ENCODE results near the gene SCT.

The SCT gene

DNA sequence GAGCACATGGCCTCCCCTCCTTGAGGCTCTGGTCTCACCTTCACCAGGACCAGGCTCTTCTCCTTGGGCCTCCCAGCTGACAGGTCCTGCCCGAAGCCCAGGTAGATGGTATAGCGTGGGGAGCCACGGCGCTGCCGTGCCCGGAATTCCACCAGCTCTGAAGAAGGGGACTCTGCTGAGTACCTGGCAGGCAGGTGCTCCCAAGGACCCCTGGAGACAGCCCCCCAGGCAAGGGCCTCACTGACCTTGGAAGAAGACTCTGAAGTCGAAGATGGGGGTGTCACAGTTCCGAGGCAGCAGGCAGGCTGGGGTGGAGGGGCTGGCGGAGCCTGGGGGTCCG lies 14.1 kb downstream of the SCT start:
- H3K9ac ChIP-seq (ENCODE audit: low read length), result no peak overlapping the region
- no peak overlapping the region for H3K27ac ChIP-seq (ENCODE audit: low read depth, low read length)
- peaks cover 13% of the 10 kb centered on the region for H3K4me1 ChIP-seq (ENCODE audit: insufficient read depth, low read length)
- no peak overlapping the region for H3K4me3 ChIP-seq (ENCODE audit: low read depth in 1 of 2, low read length in 2 of 2)
- peaks cover 44% of the 10 kb centered on the region for H3K36me3 ChIP-seq (ENCODE audit: insufficient read depth, low read length)
- H3K27me3 ChIP-seq (ENCODE audit: control insufficient read depth in 1 of 2, insufficient read depth in 2 of 2, low read length in 2 of 2), result no peaks in the 10 kb centered on the region
- H3K9me3 ChIP-seq (ENCODE audit: low read length), result no peaks in the 10 kb centered on the region

DNA sequence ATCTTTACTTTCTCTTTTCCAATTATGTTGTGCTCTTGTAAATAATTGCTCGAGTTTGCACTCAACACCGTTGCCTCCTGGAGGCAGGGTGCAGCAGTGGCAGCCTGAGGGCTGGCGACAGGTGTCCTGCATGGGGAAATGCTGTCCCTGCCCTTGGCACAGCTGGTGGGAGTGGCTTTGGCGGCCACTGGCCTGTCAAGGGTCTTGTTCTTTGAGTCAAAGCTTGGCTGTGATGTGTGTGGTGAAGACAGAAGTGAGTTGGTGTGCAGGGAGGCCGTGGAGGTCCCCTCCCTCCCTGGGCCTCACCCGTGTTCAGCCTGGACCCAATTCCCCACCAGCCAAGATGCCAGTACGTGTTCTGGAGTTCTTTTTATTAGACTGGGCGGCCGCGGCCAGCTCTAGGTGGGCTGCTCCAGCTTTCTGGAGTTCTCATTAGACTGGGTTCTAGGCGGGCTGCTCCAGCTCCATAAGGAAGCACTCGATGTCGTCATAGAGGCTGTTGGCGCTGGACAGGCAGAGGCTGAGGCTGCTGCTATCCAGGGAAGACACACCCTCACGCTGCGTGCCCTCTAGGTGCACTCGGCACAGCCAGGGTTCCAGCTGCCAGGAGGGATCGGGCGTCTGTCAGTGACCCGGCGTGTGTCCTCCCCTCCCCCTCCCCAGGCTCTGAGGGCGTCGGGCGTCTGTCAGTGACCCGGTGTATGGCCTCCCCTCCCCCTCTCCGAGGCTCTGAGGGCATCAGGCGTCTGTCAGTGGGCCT lies 14.6 kb downstream of the SCT start:
- Histone ChIP-seq H3K4me1 (ENCODE audit: insufficient read depth, low read length) (peaks cover 13% of the 10 kb centered on the region), H3K9ac (ENCODE audit: low read length) (no peak overlapping the region), H3K4me3 (ENCODE audit: low read depth in 1 of 2, low read length in 2 of 2) (no peak overlapping the region), H3K27me3 (ENCODE audit: control insufficient read depth in 1 of 2, insufficient read depth in 2 of 2, low read length in 2 of 2) (no peaks in the 10 kb centered on the region), H3K36me3 (ENCODE audit: insufficient read depth, low read length) (peaks cover 49% of the 10 kb centered on the region), H3K27ac (ENCODE audit: low read depth, low read length) (no peak overlapping the region), H3K9me3 (ENCODE audit: low read length) (no peaks in the 10 kb centered on the region)

DNA sequence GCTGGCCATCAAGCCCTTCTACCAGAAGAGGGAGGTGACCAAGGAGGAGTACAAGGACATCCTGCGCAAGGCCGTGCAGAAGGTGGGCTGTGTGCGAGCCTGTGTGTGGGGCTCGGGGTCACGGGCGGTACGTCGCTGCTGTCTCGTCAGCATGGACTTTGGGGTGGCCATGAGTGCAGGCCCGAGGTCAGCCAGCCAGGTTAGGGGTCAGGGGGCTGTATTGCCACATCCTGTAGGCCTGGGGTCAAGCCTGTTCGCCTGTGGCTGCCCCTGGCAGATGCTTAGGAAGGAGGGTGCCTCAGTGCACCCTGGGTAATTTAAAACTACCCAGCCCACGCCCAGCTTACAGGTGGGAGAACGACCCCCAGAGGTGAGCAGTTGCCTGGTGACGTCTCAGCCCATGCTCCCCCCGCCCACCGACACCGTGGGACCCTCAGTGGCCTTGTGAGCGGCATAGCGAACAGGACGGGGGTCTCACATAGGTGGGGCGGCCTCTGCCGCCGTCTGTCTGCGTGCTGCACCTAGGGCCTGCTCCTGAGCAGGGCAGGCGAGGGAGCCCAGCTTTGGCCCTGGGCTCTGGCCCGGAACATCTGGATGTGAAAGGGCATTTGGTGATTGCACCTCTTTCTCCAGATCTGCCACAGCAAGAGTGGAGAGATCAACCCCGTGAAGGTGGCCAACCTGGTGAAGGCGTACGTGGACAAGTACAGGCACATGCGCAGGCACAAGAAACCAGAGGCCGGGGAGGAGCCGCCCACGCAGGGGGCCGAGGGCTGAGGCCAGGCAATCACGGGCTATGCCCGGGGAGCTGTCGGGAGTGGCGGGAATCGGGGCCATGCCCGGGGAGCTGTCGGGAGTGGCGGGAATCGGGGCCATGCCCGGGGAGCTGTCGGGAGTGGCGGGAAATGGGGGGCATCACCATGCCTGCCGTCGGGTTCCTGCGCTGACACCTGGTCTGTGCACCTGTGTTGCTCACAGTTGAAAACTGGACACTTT lies 15.7 kb downstream of the SCT start:
- H3K27me3 ChIP-seq (ENCODE audit: control insufficient read depth in 1 of 2, insufficient read depth in 2 of 2, low read length in 2 of 2), result no peaks in the 10 kb centered on the region
- H3K9me3 ChIP-seq (ENCODE audit: low read length), result no peaks in the 10 kb centered on the region
- no peak overlapping the region for H3K4me3 ChIP-seq (ENCODE audit: low read depth in 1 of 2, low read length in 2 of 2)
- peaks cover 60% of the 10 kb centered on the region for H3K36me3 ChIP-seq (ENCODE audit: insufficient read depth, low read length)
- no peak overlapping the region for H3K27ac ChIP-seq (ENCODE audit: low read depth, low read length)
- H3K9ac ChIP-seq (ENCODE audit: low read length), result no peak overlapping the region
- H3K4me1 ChIP-seq (ENCODE audit: insufficient read depth, low read length), result peaks cover 12% of the 10 kb centered on the region

DNA sequence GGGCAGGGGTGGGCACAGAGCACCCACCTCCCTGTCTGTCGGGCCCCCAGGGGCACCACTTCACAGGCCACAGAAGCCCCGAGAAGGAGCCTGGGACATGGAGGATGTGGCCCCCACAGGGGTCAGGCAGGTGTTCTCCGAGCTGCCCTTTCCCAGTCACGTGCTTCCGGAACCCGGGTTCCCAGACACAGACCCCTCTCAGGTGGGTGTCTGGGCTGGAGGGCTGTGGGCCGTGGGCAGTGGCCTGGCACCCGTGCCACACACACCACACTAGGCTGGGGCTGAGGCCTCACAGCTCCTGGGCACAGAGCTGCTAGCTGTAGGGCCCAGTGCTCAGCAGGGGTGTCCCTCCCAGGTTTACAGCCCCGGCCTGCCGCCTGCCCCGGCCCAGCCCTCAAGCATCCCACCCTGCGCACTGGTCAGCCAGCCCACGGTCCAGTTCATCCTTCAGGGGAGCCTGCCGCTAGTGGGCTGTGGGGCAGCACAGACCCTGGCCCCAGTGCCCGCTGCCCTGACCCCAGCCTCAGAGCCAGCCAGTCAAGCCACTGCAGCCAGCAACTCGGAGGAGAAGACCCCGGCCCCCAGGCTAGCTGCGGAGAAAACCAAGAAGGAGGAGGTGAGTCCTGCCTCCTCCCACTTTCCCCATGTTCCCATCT lies 16.7 kb downstream of the SCT start:
- Histone ChIP-seq H3K27ac (ENCODE audit: low read depth, low read length) (no peak overlapping the region), H3K9me3 (ENCODE audit: low read length) (no peaks in the 10 kb centered on the region), H3K27me3 (ENCODE audit: control insufficient read depth in 1 of 2, insufficient read depth in 2 of 2, low read length in 2 of 2) (no peaks in the 10 kb centered on the region), H3K9ac (ENCODE audit: low read length) (no peak overlapping the region), H3K4me3 (ENCODE audit: low read depth in 1 of 2, low read length in 2 of 2) (no peak overlapping the region), H3K36me3 (ENCODE audit: insufficient read depth, low read length) (peaks cover 70% of the 10 kb centered on the region), H3K4me1 (ENCODE audit: insufficient read depth, low read length) (peaks cover 12% of the 10 kb centered on the region)

DNA sequence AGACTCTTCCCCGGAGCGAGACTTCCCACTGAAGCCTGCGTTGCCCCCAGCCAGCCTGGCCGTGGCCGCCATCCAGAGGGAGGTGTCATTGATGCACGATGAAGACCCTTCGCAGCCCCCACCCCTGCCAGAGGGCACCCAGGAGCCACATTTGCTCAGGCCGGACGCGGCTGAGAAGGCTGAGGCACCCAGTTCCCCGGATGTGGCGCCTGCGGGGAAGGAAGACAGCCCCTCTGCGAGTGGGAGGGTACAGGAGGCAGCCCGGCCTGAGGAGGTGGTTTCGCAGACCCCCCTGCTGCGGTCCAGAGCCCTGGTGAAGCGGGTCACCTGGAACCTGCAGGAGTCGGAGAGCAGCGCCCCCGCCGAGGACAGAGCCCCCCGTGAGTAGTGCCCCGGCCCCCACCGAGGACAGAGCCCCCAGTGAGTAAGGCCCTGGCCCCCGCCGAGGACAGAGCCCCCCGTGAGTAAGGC lies 17.6 kb downstream of the SCT start:
- peaks cover 79% of the 10 kb centered on the region for H3K36me3 ChIP-seq (ENCODE audit: insufficient read depth, low read length)
- H3K9me3 ChIP-seq (ENCODE audit: low read length), result no peaks in the 10 kb centered on the region
- no peaks in the 10 kb centered on the region for H3K27me3 ChIP-seq (ENCODE audit: control insufficient read depth in 1 of 2, insufficient read depth in 2 of 2, low read length in 2 of 2)
- H3K4me3 ChIP-seq (ENCODE audit: low read depth in 1 of 2, low read length in 2 of 2), result no peak overlapping the region
- no peak overlapping the region for H3K27ac ChIP-seq (ENCODE audit: low read depth, low read length)
- no peak overlapping the region for H3K9ac ChIP-seq (ENCODE audit: low read length)
- peaks cover 8% of the 10 kb centered on the region for H3K4me1 ChIP-seq (ENCODE audit: insufficient read depth, low read length)

DNA sequence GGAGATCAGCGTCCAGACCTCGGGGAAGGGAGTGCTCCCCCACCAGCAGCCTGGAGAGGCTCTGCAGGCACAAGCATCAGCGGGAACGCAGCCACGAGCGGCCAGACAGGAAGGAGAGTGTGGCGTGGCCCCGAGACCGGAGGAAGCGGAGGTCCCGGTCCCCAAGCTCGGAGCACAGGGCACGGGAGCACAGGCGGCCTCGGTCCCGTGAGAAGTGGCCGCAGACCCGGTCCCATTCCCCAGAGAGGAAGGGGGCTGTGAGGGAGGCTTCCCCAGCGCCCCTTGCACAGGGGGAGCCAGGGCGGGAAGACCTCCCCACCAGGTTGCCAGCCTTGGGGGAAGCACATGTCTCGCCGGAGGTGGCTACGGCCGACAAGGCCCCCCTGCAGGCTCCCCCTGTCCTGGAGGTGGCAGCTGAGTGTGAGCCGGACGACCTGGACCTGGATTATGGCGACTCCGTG lies 18.2 kb downstream of the SCT start:
- peaks cover 4% of the 10 kb centered on the region for H3K4me1 ChIP-seq (ENCODE audit: insufficient read depth, low read length)
- H3K9me3 ChIP-seq (ENCODE audit: low read length), result no peaks in the 10 kb centered on the region
- no peaks in the 10 kb centered on the region for H3K27me3 ChIP-seq (ENCODE audit: control insufficient read depth in 1 of 2, insufficient read depth in 2 of 2, low read length in 2 of 2)
- H3K9ac ChIP-seq (ENCODE audit: low read length), result no peak overlapping the region
- H3K36me3 ChIP-seq (ENCODE audit: insufficient read depth, low read length), result peaks cover 84% of the 10 kb centered on the region
- H3K4me3 ChIP-seq (ENCODE audit: low read depth in 1 of 2, low read length in 2 of 2), result no peak overlapping the region
- H3K27ac ChIP-seq (ENCODE audit: low read depth, low read length), result no peak overlapping the region

DNA sequence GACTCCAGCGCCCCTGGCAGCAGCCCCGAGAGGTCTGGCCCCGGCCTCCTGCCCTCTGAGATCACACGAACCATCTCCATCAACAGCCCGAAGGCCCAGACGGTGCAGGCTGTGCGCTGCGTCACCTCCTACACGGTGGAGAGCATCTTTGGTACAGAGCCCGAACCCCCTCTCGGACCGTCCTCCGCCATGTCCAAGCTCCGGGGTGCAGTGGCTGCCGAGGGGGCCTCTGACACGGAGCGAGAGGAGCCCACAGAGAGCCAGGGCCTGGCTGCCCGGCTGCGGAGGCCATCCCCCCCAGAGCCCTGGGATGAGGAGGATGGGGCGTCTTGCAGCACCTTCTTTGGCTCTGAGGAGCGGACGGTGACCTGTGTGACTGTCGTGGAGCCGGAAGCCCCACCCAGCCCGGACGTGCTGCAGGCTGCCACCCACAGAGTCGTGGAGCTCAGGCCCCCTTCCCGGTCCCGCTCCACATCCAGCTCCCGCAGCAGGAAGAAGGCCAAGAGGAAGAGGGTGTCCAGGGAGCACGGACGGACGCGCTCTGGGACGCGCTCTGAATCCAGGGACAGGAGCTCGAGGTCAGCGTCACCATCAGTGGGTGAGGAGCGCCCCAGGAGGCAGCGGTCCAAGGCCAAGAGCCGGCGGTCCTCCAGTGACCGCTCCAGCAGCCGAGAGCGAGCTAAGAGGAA lies 18.9 kb downstream of the SCT start:
- Histone ChIP-seq H3K36me3 (ENCODE audit: insufficient read depth, low read length) (peaks cover 88% of the 10 kb centered on the region), H3K27me3 (ENCODE audit: control insufficient read depth in 1 of 2, insufficient read depth in 2 of 2, low read length in 2 of 2) (no peaks in the 10 kb centered on the region), H3K4me3 (ENCODE audit: low read depth in 1 of 2, low read length in 2 of 2) (no peak overlapping the region), H3K9ac (ENCODE audit: low read length) (no peak overlapping the region), H3K4me1 (ENCODE audit: insufficient read depth, low read length) (peaks cover 4% of the 10 kb centered on the region), H3K27ac (ENCODE audit: low read depth, low read length) (no peak overlapping the region), H3K9me3 (ENCODE audit: low read length) (no peaks in the 10 kb centered on the region)

DNA sequence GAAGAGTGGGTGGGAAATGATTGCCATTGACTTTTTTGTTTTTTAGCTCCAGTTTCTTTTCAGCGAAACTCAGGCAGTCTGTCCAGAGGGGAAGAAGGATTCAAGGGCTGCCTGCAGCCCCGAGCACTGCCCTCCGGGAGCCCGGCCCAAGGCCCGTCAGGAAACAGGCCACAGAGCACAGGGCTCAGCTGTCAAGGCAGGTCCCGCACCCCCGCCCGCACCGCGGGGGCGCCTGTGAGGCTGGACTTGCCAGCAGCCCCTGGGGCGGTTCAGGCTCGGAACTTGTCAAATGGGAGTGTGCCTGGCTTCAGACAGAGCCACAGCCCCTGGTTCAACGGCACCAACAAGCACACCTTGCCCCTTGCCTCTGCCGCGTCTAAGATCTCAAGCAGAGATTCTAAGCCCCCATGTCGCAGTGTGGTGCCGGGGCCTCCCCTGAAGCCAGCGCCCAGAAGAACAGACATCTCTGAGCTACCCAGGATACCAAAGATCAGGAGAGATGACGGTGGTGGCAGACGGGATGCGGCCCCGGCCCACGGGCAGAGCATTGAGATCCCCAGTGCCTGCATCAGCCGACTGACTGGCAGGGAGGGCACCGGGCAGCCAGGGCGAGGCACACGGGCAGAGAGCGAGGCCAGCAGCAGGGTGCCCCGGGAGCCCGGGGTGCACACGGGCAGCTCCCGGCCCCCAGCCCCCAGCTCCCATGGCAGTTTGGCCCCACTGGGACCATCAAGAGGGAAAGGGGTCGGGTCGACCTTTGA lies 19.8 kb downstream of the SCT start:
- peaks cover 4% of the 10 kb centered on the region for H3K4me1 ChIP-seq (ENCODE audit: insufficient read depth, low read length)
- H3K27me3 ChIP-seq (ENCODE audit: control insufficient read depth in 1 of 2, insufficient read depth in 2 of 2, low read length in 2 of 2), result no peaks in the 10 kb centered on the region
- peaks cover 87% of the 10 kb centered on the region for H3K36me3 ChIP-seq (ENCODE audit: insufficient read depth, low read length)
- peak overlapping the region; percentile 39 for H3K27ac ChIP-seq (ENCODE audit: low read depth, low read length)
- no peak overlapping the region for H3K9ac ChIP-seq (ENCODE audit: low read length)
- no peak overlapping the region for H3K4me3 ChIP-seq (ENCODE audit: low read depth in 1 of 2, low read length in 2 of 2)
- no peaks in the 10 kb centered on the region for H3K9me3 ChIP-seq (ENCODE audit: low read length)

DNA sequence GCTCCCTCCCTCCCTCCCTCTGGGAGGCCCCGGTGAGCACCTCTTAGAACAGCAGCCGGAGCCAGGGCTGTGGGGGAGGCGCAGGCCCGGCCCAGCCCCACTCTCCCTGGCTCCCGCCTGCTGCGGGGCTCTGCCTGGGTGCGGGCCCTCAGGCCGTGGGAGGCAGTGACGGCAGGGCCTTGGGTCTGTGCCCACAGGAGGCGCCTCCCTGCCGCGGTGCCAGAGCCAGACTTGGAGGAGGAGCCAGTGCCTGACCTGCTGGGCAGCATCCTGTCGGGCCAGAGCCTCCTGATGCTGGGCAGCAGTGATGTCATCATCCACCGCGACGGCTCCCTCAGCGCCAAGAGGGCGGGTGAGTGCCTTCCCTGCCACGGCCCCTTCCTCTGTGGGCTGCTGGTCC lies 20.7 kb downstream of the SCT start:
- H3K27ac ChIP-seq (ENCODE audit: low read depth, low read length), result peak overlapping the region; percentile 45
- H3K4me3 ChIP-seq (ENCODE audit: low read depth in 1 of 2, low read length in 2 of 2), result no peak overlapping the region
- no peaks in the 10 kb centered on the region for H3K27me3 ChIP-seq (ENCODE audit: control insufficient read depth in 1 of 2, insufficient read depth in 2 of 2, low read length in 2 of 2)
- H3K36me3 ChIP-seq (ENCODE audit: insufficient read depth, low read length), result peaks cover 89% of the 10 kb centered on the region
- no peak overlapping the region for H3K9ac ChIP-seq (ENCODE audit: low read length)
- H3K4me1 ChIP-seq (ENCODE audit: insufficient read depth, low read length), result peaks cover 4% of the 10 kb centered on the region
- no peaks in the 10 kb centered on the region for H3K9me3 ChIP-seq (ENCODE audit: low read length)

DNA sequence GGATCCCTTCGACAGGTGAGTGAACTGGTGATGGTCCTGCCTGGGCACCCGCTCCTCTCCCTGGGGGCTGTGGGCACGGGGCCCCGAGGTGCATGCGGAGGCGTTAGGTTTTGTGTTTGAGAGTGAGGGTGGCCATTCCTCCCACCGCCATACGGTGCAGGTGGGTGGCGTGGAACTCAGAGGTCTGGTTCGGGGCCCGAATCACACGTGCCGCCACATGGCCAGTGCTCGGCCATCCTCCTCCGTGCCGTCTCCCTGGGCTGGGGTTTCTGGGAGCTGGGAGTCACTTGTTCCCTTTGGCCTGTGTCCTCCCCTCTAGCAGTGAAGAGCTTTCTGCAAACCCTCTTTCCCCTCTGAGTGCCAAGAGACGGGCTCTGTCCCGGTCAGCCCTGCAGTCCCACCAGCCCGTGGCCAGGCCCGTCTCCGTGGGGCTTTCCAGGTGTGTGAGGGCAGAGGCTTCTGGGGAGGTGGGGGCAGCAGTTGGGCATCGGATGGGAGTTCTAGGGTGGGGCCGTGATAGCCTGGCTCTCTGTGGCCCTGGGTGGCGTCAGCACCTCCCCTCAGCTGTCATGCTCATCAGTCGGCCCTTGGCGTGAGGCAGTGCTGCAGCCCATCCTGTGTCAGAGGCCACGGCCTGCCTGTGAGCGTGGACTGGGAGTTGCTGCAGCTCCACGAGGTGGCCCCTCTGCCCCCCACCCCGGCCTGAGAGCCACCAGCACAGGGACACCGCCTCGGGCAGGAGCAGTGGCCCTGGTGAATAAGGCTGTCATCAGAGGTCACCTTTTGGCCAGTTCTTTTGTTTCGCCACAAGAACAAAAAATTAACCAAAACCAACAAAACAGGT lies 21.5 kb downstream of the SCT start:
- Histone ChIP-seq H3K27ac (ENCODE audit: low read depth, low read length) (peak overlapping the region; percentile 45), H3K36me3 (ENCODE audit: insufficient read depth, low read length) (peaks cover 82% of the 10 kb centered on the region), H3K9ac (ENCODE audit: low read length) (no peak overlapping the region), H3K27me3 (ENCODE audit: control insufficient read depth in 1 of 2, insufficient read depth in 2 of 2, low read length in 2 of 2) (no peaks in the 10 kb centered on the region), H3K4me1 (ENCODE audit: insufficient read depth, low read length) (peaks cover 4% of the 10 kb centered on the region), H3K4me3 (ENCODE audit: low read depth in 1 of 2, low read length in 2 of 2) (no peak overlapping the region), H3K9me3 (ENCODE audit: low read length) (no peaks in the 10 kb centered on the region)

Measured in muscle layer of colon (tissue), 2 donors.